SK-N-SH (cell line): ENCODE measurements around the gene SHISAL1. TPM values are rescaled to one million over a fixed set of nuclear protein-coding genes. Genes with fewer than 3 reads are reported as not detected.

Source experiments
- CTCF ChIA-PET: fragments of 300-600, 350-600 bp; formaldehyde crosslinking; extraction: SDS; loops from one replicate; lab custom pipeline; 2021; lab: Yijun Ruan, JAX
- POLR2A ChIA-PET: fragments of 350-600 bp; sonication (Branson Sonifier 250); formaldehyde crosslinking; extraction: SDS; loops from one replicate; lab custom pipeline; 2020; ENCODE audit warnings: antibody characterized with exemption, inconsistent platforms; lab: Yijun Ruan, JAX
- DNase-seq: peaks from one replicate; pipeline ENCODE4 v3.0.0; 2012
- H2AFZ ChIP-seq: fragments of 200-600 bp; sonication (generic); 2 replicates; pipeline ENCODE4 v1.8.1; 2016; ENCODE audit warnings: antibody characterized with exemption, mild to moderate bottlenecking, low read depth
- H3F3A ChIP-seq: fragments of 200-600 bp; sonication (generic); replicated peaks from 2 replicates; pipeline ENCODE3; 2016; ENCODE audit warnings: antibody characterized with exemption, mild to moderate bottlenecking; ENCODE audit not compliant: insufficient read depth
- H3K27ac ChIP-seq, 2 experiments: fragments of 200-500 bp in 1 of 2; fragments of 200-600 bp in 1 of 2; sonication (Bioruptor generic) in 1 of 2; sonication (generic), shearing (Covaris generic) in 1 of 2; 2 replicates each; pipeline versions ENCODE4 v1.5.1 to v1.6.1; 2014 to 2016; ENCODE audit warnings: low read depth in 2 of 2, inconsistent platforms in 1 of 2, low read length in 1 of 2, mild to moderate bottlenecking in 1 of 2, mixed read lengths in 1 of 2
- H3K27me3 ChIP-seq: fragments of 200-600 bp; sonication (generic), shearing (Covaris generic); 2 replicates; pipeline ENCODE4 v1.6.1; 2016; ENCODE audit warnings: mixed run types; ENCODE audit not compliant: insufficient read depth
- H3K36me3 ChIP-seq, 2 experiments: fragments of 200-500 bp in 1 of 2; fragments of 200-600 bp in 1 of 2; sonication (Bioruptor generic) in 1 of 2; sonication (generic) in 1 of 2; replicated peaks in 1 of 2; 2 replicates each; pipeline versions ENCODE3 to v1.5.1; 2014 to 2016; ENCODE audit warnings: low read length in 1 of 2, mild to moderate bottlenecking in 1 of 2; ENCODE audit not compliant: insufficient read depth in 2 of 2, control insufficient read depth in 1 of 2
- H3K4me1 ChIP-seq, 2 experiments: fragments of 200-500 bp in 1 of 2; fragments of 200-600 bp in 1 of 2; sonication (Bioruptor generic) in 1 of 2; sonication (generic), shearing (Covaris generic) in 1 of 2; 2 replicates each; pipeline versions ENCODE4 v1.5.1 to v1.6.1; 2014 to 2016; ENCODE audit warnings: low read depth in 1 of 2, low read length in 1 of 2, mixed run types in 1 of 2; ENCODE audit not compliant: insufficient read depth in 2 of 2, control insufficient read depth in 1 of 2
- H3K4me2 ChIP-seq: fragments of 200-600 bp; sonication (generic), shearing (Covaris generic); 2 replicates; pipeline ENCODE4 v1.6.1; 2017; ENCODE audit warnings: mixed run types
- H3K4me3 ChIP-seq, 2 experiments: fragments of 200-500 bp in 1 of 2; fragments of 200-600 bp in 1 of 2; sonication (Bioruptor generic) in 1 of 2; sonication (generic), shearing (Covaris generic) in 1 of 2; 2 replicates each; pipeline versions ENCODE4 v1.5.1 to v1.8.1; 2014 to 2016; ENCODE audit warnings: low read depth in 2 of 2, inconsistent platforms in 1 of 2, low read length in 1 of 2, mild to moderate bottlenecking in 1 of 2, mixed read lengths in 1 of 2, moderate library complexity in 1 of 2
- H3K79me2 ChIP-seq: fragments of 200-600 bp; sonication (generic); 2 replicates; pipeline ENCODE4 v1.8.1; 2017; ENCODE audit warnings: mild to moderate bottlenecking; ENCODE audit not compliant: insufficient read depth
- H3K9ac ChIP-seq: fragments of 200-600 bp; sonication (generic); 2 replicates; pipeline ENCODE4 v1.6.1; 2017; ENCODE audit warnings: mixed run types
- H3K9me2 ChIP-seq: fragments of 200-600 bp; sonication (generic); 2 replicates; pipeline ENCODE4 v1.6.1; 2017; ENCODE audit warnings: mixed run types
- H3K9me3 ChIP-seq: fragments of 200-600 bp; sonication (generic); 2 replicates; pipeline ENCODE4 v1.6.1; 2017; ENCODE audit warnings: mixed run types, mild to moderate bottlenecking, moderate library complexity
- H4K20me1 ChIP-seq: fragments of 200-600 bp; sonication (generic); 2 replicates; pipeline ENCODE4 v1.6.1; 2017; ENCODE audit warnings: mild to moderate bottlenecking, mixed run types; ENCODE audit not compliant: insufficient read depth
- FOSL2 ChIP-seq: IDR thresholded peaks from 2 replicates; pipeline ENCODE4 v1.4.0; 2012; ENCODE audit warnings: low read depth, mild to moderate bottlenecking, moderate library complexity, borderline replicate concordance
- FOXJ3 ChIP-seq: sonication (generic); formaldehyde crosslinking; IDR thresholded peaks from 2 replicates; pipeline ENCODE4 v1.5.1; 2020; ENCODE audit warnings: mild to moderate bottlenecking, missing genetic modification reagents
- IRF3 ChIP-seq: fragments of 150-350 bp; IDR thresholded peaks from 2 replicates; pipeline ENCODE4 v1.6.1; 2016; ENCODE audit warnings: mild to moderate bottlenecking, low read depth, low read length
- MEF2A ChIP-seq: IDR thresholded peaks from 2 replicates; pipeline ENCODE4 v1.4.0; 2012; ENCODE audit warnings: low read depth, borderline replicate concordance
- RCOR1 ChIP-seq: fragments of 150-350 bp; IDR thresholded peaks from 2 replicates; pipeline ENCODE4 v1.6.1; 2017; ENCODE audit warnings: antibody characterized with exemption, low read length
- RFX5 ChIP-seq: IDR thresholded peaks from 2 replicates; pipeline ENCODE4 v1.6.1; 2012; ENCODE audit warnings: mild to moderate bottlenecking, improper control_type of control experiment, low read length
- SIN3A ChIP-seq: IDR thresholded peaks from 2 replicates; pipeline ENCODE4 v1.6.1; 2012; ENCODE audit warnings: low read depth, mild to moderate bottlenecking, low read length, moderate library complexity, borderline replicate concordance
- TAF1 ChIP-seq: IDR thresholded peaks from 2 replicates; pipeline ENCODE4 v1.6.1; 2012; ENCODE audit warnings: low read depth, mild to moderate bottlenecking, low read length, moderate library complexity, borderline replicate concordance
- TEAD4 ChIP-seq: IDR thresholded peaks from 2 replicates; pipeline ENCODE4 v1.4.0; 2012; ENCODE audit warnings: mild to moderate bottlenecking, borderline replicate concordance; ENCODE audit not compliant: insufficient read depth
- YY1 ChIP-seq: IDR thresholded peaks from 2 replicates; pipeline ENCODE4 v1.4.0; 2012; ENCODE audit warnings: low read depth, mild to moderate bottlenecking
- ZBTB33 ChIP-seq: IDR thresholded peaks from 2 replicates; pipeline ENCODE4 v1.4.0; 2012; ENCODE audit warnings: low read depth, borderline replicate concordance
- WGBS: methylation state at CpG from one replicate; pipeline ENCODE4 v1.1.6; 2017; ENCODE audit warnings: low lambda C conversion rate; 5-methylcytosine and 5-hydroxymethylcytosine counted together
- polyA plus RNA-seq, 3 experiments: library from polyadenylated mRNA; depleted of rRNA; stranded (reverse); fragments of >200 nt; gene quantifications; 2 replicates each; pipeline ENCODE4 v1.2.3, GENCODE V29; 2012
- TF ChIP-seq, protein P1 (sequence below): IDR thresholded peaks from 2 replicates; pipeline ENCODE4 v1.6.1; 2012; ENCODE audit warnings: mild to moderate bottlenecking, low read depth, low read length, moderate library complexity
- TF ChIP-seq, protein P2 (sequence below): IDR thresholded peaks from 2 replicates; pipeline ENCODE4 v1.4.0; 2012; ENCODE audit warnings: low read depth, borderline replicate concordance
- TF ChIP-seq, protein P3 (sequence below): IDR thresholded peaks from 2 replicates; pipeline ENCODE4 v1.4.0; 2012; ENCODE audit warnings: low read depth

Gene SHISAL1
- polyA plus RNA-seq, 1 of the 3 experiments (the other 2 are of a cell fraction) = 0.10 TPM

- H3K9ac ChIP-seq = no peak overlapping the region
- no peak overlapping the region for H2AFZ ChIP-seq
- H3K9me2 ChIP-seq = no peaks in the 10 kb centered on the region
- no peaks in the 10 kb centered on the region for H3K27me3 ChIP-seq
- H3K79me2 ChIP-seq = no peaks in the 10 kb centered on the region
- ChIA-PET POLR2A (no interaction called here), CTCF (interaction anchor here (1.1 kb wide), 1 partner anchor 46 kb away, joined by 3 read pairs; no protein-coding TSS in a partner anchor)
- no peak overlapping the region for H3K27ac ChIP-seq
- H3K4me1 ChIP-seq = no peaks in the 10 kb centered on the region; a peak in 1 of 4 replicates
- no peaks in the 10 kb centered on the region for H3K36me3 ChIP-seq
- H3F3A ChIP-seq = no peaks in the 10 kb centered on the region
- no peak overlapping the region for H3K4me3 ChIP-seq
- H4K20me1 ChIP-seq = no peaks in the 10 kb centered on the region
- WGBS = 75% methylated on average over 1 of the region's 9 CpGs
- no peaks in the 10 kb centered on the region for H3K9me3 ChIP-seq
- no peak for DNase-seq
- no peak overlapping the region for H3K4me2 ChIP-seq
- TF ChIP-seq FOSL2 = no peak
- TF ChIP-seq IRF3 = no peak
- no peak for TF ChIP-seq TAF1
- no peak for TF ChIP-seq SIN3A
- TF ChIP-seq FOXJ3 (CRISPR knock-in tag) = no peak
- no peak for TF ChIP-seq RCOR1
- TF ChIP-seq, protein P1, sequence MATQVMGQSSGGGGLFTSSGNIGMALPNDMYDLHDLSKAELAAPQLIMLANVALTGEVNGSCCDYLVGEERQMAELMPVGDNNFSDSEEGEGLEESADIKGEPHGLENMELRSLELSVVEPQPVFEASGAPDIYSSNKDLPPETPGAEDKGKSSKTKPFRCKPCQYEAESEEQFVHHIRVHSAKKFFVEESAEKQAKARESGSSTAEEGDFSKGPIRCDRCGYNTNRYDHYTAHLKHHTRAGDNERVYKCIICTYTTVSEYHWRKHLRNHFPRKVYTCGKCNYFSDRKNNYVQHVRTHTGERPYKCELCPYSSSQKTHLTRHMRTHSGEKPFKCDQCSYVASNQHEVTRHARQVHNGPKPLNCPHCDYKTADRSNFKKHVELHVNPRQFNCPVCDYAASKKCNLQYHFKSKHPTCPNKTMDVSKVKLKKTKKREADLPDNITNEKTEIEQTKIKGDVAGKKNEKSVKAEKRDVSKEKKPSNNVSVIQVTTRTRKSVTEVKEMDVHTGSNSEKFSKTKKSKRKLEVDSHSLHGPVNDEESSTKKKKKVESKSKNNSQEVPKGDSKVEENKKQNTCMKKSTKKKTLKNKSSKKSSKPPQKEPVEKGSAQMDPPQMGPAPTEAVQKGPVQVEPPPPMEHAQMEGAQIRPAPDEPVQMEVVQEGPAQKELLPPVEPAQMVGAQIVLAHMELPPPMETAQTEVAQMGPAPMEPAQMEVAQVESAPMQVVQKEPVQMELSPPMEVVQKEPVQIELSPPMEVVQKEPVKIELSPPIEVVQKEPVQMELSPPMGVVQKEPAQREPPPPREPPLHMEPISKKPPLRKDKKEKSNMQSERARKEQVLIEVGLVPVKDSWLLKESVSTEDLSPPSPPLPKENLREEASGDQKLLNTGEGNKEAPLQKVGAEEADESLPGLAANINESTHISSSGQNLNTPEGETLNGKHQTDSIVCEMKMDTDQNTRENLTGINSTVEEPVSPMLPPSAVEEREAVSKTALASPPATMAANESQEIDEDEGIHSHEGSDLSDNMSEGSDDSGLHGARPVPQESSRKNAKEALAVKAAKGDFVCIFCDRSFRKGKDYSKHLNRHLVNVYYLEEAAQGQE = no peak
- TF ChIP-seq RFX5 = no peak
- no peak for TF ChIP-seq YY1
- TF ChIP-seq, protein P2, sequence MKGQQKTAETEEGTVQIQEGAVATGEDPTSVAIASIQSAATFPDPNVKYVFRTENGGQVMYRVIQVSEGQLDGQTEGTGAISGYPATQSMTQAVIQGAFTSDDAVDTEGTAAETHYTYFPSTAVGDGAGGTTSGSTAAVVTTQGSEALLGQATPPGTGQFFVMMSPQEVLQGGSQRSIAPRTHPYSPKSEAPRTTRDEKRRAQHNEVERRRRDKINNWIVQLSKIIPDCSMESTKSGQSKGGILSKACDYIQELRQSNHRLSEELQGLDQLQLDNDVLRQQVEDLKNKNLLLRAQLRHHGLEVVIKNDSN = no peak
- no peak for TF ChIP-seq MEF2A
- TF ChIP-seq ZBTB33 = no peak
- TF ChIP-seq, protein P3, sequence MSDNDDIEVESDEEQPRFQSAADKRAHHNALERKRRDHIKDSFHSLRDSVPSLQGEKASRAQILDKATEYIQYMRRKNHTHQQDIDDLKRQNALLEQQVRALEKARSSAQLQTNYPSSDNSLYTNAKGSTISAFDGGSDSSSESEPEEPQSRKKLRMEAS = no peak
- TF ChIP-seq TEAD4 = no peak
These were observed 32.0 kb downstream of the SHISAL1 start for GRCh38 chr22:44280665-44281188.
